Ammon's horn (tissue), 1 donor: ENCODE measurements around the gene ZFR.
"Not testable (repeated sequence)": the region's sequence is repeated elsewhere in the genome, so short reads cannot be mapped to it uniquely, and the experiment has no call there.

Experiments used
- DNase-seq: peaks from one replicate; pipeline ENCODE4 v3.0.0-alpha.2; 2016; ENCODE audit warnings: low spot score

Gene ZFR

DNA sequence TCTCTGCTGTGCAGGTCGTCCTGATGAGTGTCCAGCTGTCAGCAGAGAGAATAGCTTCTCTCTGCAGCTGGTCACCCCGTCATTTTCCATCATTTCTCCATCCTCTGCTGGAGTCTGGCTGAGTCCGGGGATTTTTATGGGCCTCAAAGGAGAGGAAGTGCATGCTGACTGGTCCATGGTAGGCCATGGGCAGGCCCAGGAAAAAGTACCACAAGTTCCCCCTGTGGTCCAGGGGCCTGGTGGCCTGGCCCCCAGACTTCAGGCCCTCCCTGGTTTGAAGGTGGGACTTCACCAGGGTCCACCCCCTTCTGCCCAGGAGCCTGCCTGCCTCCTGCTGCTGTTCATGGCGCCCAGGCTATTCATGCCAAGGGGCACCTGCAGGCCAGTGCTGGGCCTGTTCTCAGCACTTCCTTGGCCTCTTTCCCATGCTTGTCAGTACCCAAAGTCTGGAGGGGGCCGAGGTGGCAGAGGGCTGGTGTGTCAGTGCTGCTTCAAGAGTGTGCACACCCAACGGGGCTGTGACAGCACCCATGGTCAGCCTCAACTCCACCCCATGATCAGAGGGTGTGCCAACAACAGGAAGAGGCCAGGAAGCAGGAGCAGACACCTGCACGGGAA, 124.5 kb downstream of the ZFR start:
- no peak for DNase-seq

DNA sequence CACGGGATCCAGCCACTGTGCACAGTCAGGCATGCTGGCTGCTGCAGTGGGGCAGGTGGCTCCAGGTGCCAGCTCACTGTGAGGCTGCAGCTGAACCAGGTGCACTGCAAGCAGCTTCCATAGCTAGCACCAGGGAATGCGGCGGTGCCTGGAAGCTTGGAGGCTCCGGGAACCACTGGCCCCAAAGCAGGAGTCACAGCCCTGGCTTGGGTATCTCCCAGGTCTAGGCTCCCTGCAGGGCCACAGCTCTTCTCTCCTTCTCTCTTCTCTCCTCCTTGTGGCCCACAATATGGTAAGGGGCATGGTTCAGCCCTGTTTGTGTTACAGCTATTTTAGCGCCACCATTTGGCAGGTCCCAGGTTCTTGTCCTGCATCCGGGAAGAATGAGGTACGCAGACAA, 125.1 kb downstream of the ZFR start:
- DNase-seq, result no peak

DNA sequence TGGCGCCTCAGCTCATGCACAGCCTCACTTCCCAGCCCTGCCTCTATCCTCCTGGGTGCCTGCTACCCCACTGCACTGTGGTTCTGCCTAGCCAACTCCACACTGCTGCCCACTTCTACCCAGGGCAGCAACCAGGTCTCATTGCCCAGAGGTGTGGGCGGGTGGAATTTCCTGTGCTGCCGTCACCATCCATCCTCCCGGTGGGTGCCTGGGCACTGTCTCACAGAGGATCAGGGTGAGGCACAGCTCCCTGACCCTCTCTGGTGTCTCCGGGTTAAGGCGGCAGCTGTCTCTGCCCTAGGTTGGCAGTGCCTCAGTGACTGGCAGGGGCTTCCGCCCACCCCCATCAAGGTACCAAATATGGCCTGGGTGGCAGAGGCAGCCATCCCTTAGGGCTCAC, 127.5 kb downstream of the ZFR start:
- DNase-seq, result no peak

DNA sequence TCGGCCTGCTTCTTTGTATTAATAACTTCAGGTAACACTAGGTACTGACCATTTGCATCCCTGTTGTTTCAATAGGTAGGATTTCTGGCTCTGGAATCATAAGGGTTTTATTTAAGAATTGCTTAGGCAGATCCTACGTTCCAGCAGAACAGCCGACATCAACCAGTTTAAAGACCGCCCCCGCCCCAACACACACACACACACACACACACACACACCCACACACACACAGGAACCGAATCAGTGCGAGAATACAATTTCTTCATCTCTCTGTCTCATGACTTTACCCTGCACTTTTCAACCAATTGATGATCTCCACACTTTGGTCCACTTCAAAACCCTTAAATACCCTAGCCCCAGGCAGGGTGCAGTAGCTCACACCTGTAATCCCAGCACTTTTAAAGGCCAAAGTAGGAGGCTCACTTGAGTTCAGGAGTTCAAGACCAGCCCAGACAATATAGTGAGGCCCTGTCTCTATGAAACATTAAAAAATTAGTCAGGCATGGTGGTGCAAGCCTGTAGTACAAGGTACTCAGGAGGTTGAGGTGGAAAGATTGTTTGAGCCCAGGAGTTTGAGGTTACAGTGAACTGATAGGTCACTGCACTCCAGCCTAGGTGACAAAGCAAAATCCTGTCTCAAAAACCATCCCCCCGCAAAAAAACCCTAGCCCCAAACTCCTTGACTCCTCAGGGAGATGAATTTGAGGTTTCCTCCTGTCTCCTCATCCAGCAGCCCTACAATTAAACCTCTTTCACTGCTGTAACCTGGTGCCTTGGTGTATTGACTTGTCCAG, 129.1 kb downstream of the ZFR start:
- DNase-seq, result no peak

DNA sequence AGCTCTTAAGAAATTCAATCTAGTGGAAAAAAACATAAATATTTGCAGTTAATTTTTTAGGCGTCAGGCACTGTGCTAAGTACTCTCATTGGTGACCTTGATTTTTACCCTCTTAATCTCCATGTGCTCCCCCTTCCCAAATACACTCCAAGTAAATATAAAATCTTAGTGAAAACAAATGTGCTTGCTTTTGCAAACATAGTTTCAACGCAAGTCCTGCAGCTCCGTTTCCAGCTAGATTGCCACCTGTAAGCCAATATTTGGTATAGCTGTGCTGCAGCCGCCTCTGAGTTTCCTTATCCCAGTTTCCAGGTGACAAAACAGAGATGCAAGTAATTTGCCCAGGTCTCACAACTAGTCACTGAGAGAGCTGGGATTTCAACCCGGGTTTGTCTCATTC, 129.9 kb downstream of the ZFR start:
- DNase-seq, result no peak

DNA sequence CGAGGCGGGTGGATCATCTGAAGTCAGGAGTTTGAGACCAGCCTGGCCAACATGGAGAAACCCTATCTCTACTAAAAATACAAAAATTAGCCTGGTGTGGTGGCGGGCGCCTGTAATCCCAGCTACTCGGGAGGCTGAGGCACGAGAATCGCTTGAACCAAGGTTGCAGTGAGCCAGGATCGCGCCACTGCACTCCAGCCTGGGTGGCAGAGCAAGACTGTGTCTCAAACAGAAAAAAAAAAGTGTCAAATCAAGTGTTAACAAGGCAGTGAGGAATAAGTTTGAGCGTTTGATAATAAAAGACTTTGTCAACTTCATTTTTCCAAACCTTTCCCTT, 130.4 kb downstream of the ZFR start:
- not testable (repeated sequence) for DNase-seq

DNA sequence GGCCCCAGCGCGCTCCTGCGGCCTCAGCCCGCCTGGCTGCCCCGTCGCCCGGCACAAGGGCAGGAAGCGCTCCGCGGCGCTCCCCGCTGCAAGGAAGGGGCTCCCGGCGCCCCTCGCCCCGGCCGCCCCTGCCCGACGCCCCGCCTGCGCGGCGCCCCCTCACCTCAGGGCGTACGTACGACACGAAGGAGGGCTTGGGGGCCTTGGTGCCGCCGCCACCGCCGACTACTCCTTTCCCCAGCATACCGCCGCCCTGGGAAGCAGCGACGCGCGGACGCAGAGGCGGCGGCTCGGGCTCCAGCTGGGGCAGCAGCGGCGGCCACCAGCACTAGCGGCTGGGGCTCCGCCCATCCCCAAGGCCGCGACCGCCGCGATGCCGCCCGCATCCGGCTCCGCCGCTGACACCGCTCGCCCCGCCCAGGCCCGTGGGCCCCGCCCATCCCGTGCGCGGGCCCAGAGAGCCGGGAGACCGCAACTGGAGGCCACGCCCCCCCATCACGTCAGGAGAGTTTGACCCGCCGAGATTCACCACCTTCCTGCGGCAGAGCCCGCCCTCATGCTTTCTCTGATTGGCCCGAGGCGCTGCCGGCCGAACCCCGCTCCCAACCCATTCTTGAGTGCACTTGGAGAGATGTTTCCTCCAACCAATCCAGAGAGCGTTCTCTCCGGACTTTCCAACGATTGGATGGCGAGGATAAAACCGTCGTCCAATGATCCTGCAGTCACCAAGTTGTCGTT, 131.8 kb downstream of the ZFR start, which contains the start of gene MTMR12:
MTMR12 (minus strand) TSS at position 345 of the 738 bp plus-strand sequence; CDS start at position 244, 101 bp downstream.
- DNase-seq, result peak; percentile 100

DNA sequence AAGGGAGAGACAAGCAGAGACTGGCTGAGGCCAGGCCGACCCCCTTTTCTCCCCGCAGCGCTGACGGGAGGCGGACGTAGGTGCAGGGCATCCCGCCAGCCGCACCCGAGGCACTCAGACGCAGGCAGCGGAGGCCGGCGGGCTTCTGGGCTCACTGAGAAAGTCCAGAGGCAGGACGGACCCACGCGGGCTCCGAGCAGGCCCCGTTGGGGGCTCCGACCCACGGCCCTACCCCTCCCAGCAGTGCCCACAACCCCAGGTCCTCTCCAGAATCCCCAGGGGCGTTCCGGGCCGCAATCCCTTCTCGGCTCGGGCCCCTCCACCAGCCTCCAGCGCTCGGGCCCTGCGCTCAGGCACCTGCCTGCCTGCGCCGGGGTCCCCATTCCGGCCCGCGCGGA, 132.3 kb downstream of the ZFR start:
- peak; percentile 50 for DNase-seq

DNA sequence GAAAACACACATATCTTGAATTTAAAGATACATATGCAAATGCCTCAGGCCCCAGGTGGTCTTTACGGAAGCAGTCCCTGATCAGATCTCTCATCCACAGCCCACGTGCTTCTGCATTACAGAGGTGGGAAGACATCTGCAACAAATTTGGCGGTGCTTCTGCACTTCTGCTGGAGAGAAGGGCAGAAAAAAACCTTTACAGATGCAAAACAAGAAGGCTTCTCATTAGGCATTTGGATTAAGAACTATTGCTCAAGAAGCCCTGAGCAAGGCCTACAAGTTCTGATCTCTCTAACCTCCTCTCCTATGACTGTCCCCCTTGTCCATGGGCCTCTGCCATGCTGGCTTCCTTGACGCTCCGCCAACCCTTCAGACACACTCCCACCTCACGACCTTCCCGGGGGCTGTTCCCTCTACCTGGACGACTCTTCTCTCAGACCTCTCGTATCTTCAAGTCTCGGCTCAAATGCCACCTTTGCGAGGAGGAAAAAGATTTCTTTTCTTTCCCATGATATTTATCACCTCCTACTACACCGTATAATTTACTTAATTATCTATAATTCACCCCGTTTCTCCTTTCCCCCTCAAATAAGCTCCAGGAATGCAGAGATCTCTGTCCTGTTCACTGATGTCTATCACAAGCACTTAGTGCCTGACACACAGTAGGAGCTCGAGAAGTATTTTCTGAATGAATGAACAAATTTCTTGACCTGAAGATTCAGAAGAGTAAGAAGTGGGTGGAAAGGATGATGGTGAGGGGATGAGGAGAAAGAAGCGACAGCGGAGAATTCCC, 132.9 kb downstream of the ZFR start:
- DNase-seq, result no peak

DNA sequence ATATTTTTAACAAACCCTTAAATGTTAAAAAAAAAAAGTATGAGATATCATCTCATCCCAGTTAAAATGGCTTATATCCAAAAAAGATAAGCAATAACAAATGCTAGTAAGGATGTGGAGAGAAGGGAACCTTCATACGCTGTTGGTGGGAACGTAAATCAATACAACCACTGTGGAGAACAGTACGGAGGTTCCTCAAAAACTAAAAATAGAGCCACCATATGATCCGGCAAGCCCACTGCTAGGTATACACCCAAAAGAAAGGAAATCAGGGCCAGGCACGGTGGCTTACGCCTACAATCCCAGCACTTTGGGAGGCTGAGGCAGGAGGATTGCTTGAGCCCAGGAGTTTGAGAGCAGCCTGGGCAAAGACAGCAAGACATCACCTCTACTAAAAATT, 134.8 kb downstream of the ZFR start:
- no peak for DNase-seq

DNA sequence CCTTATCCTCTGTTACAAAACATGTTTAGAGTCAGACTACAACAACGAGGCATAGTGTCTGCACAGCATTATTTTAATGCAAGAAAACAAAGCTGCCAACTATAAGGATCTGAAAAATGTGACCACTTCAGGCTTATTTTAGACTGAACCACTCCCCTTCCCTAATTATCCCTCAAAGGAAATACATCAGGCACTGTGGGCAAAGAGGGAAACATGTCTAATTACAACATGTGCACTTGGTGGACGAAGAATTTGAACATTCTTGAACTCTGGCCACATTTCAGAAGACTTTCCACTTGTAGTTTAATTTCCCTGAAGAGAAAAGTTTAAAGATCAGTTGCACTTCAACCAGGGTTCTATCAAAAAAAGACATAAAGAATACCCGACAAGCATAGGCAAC, 135.6 kb downstream of the ZFR start:
- no peak for DNase-seq

DNA sequence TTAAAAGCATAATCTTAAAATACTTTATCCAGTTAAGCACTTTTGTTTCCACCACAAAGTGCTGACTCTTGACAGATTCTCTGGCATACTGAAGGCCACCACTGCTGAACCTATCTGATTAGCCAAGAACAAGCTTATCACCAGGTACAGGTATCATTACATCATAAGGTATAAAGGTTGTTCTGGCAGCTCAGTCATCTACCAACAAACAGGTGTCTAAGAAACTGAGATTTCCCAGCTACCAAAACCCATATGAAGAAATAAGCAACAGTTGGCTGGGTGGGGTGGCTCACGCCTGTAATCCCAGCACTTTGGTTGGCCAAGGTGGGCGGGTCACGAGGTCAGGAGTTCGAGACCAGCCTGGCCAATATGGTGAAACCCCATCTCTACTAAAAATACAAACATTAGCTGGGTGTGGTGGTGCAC, 136.8 kb downstream of the ZFR start:
- DNase-seq, result no peak

DNA sequence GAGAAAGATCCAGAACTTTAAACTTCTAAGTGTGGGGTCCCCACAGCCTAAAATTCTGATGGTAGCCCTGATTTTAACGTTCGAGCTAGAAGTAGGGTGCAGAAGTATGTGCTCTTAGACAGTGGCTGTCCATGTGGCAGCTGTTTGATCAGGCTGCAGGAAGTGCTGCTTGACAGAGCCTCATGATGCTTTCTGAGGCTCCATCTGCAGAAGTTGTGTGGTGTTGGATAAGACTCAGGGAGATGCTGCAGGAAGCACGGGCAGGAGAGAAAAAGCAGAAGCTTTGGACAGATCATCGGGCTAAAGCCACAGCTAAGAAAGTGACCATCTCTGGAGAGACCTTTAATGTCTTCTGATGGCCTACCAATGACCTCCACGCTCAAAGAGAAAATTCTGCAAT, 139.9 kb downstream of the ZFR start:
- DNase-seq, result peak; percentile 60
